Neuronal stem cell (in vitro differentiated cells): ENCODE measurements around the gene BDNF.

ENCODE experiments used
- DNase-seq: peaks from one replicate; pipeline ENCODE4 v3.0.0-alpha.2; 2013; ENCODE audit warnings: low spot score
- H2AFZ ChIP-seq: one replicate; pipeline ENCODE4 v1.6.1; 2013; ENCODE audit warnings: mild to moderate bottlenecking, low read length, inconsistent platforms
- H2AK5ac ChIP-seq: 2 replicates; pipeline ENCODE4 v1.6.1; 2013; ENCODE audit warnings: low read depth, mild to moderate bottlenecking, inconsistent platforms, low read length, moderate library complexity, mixed read lengths
- H2BK120ac ChIP-seq: 2 replicates; pipeline ENCODE4 v1.6.1; 2013; ENCODE audit warnings: low read depth, mild to moderate bottlenecking, inconsistent platforms, low read length, moderate library complexity, mixed read lengths
- H2BK12ac ChIP-seq: one replicate; pipeline ENCODE4 v1.6.1; 2013; ENCODE audit warnings: low read length, inconsistent platforms
- H2BK15ac ChIP-seq: 2 replicates; pipeline ENCODE4 v1.6.1; 2013; ENCODE audit warnings: mild to moderate bottlenecking, low read length, inconsistent platforms, mixed read lengths
- H2BK5ac ChIP-seq: one replicate; pipeline ENCODE4 v1.6.1; 2013; ENCODE audit warnings: inconsistent platforms, mild to moderate bottlenecking, low read length, moderate library complexity
- H3K14ac ChIP-seq: one replicate; pipeline ENCODE4 v1.6.1; 2013; ENCODE audit warnings: low read length, inconsistent platforms
- H3K18ac ChIP-seq: 2 replicates; pipeline ENCODE4 v1.6.1; 2013; ENCODE audit warnings: low read length, inconsistent platforms
- H3K23ac ChIP-seq: 2 replicates; pipeline ENCODE4 v1.6.1; 2013; ENCODE audit warnings: low read depth, mild to moderate bottlenecking, mixed read lengths, low read length, inconsistent platforms; ENCODE audit not compliant: poor library complexity
- H3K27ac ChIP-seq: replicated peaks from 3 replicates; pipeline ENCODE4 v1.5.1; 2013; ENCODE audit warnings: low read length, inconsistent platforms
- H3K27me3 ChIP-seq, 3 experiments: 2 replicates each; pipeline ENCODE4 v1.6.1; 2013; ENCODE audit warnings: low read length in 3 of 3, mild to moderate bottlenecking in 2 of 3, inconsistent platforms in 1 of 3, low read depth in 1 of 3, mixed read lengths in 1 of 3, moderate library complexity in 1 of 3; ENCODE audit not compliant: control insufficient read depth in 3 of 3, insufficient read depth in 3 of 3
- H3K36me3 ChIP-seq, 2 donors: replicated peaks in 1 of 2; 2 replicates each; pipeline ENCODE4 v1.6.1; 2013; ENCODE audit warnings: low read length in 2 of 2; ENCODE audit not compliant: control insufficient read depth in 2 of 2, insufficient read depth in 2 of 2
- H3K4ac ChIP-seq: 2 replicates; pipeline ENCODE4 v1.6.1; 2013; ENCODE audit warnings: inconsistent platforms, mild to moderate bottlenecking, low read length, moderate library complexity
- H3K4me1 ChIP-seq, 2 donors: 1 replicate in 1 of 2; 2 replicates in 1 of 2; pipeline ENCODE4 v1.6.1; 2013; ENCODE audit warnings: low read length in 2 of 2, low read depth in 1 of 2; ENCODE audit not compliant: control insufficient read depth in 2 of 2, insufficient read depth in 1 of 2
- H3K4me2 ChIP-seq: one replicate; pipeline ENCODE4 v1.6.1; 2013; ENCODE audit warnings: mild to moderate bottlenecking, low read length, inconsistent platforms; ENCODE audit not compliant: insufficient read depth, poor library complexity, severe bottlenecking
- H3K4me3 ChIP-seq, 2 donors: 2 replicates each; pipeline ENCODE4 v1.5.1; 2013; ENCODE audit warnings: low read length in 2 of 2, mild to moderate bottlenecking in 2 of 2, inconsistent platforms in 1 of 2, moderate library complexity in 1 of 2
- H3K79me1 ChIP-seq: one replicate; pipeline ENCODE4 v1.6.1; 2013; ENCODE audit warnings: low read depth, mild to moderate bottlenecking, inconsistent platforms, low read length, moderate library complexity
- H3K9ac ChIP-seq: one replicate; pipeline ENCODE4 v1.6.1; 2013; ENCODE audit warnings: mild to moderate bottlenecking, low read depth, low read length, inconsistent platforms; ENCODE audit not compliant: poor library complexity
- H3K9me3 ChIP-seq, 2 donors: replicated peaks in 1 of 2; 2 replicates each; pipeline versions ENCODE3 to v1.6.1; 2013; ENCODE audit warnings: low read length in 2 of 2, mild to moderate bottlenecking in 2 of 2, inconsistent platforms in 1 of 2, low read depth in 1 of 2, mixed read lengths in 1 of 2, moderate library complexity in 1 of 2; ENCODE audit not compliant: control insufficient read depth in 2 of 2, insufficient read depth in 1 of 2
- H4K8ac ChIP-seq: one replicate; pipeline ENCODE4 v1.6.1; 2013; ENCODE audit warnings: low read depth, mild to moderate bottlenecking, inconsistent platforms, low read length, moderate library complexity
- H4K91ac ChIP-seq: one replicate; pipeline ENCODE4 v1.6.1; 2013; ENCODE audit warnings: low read length, low read depth, mild to moderate bottlenecking, inconsistent platforms; ENCODE audit not compliant: poor library complexity
- WGBS, 2 donors: extraction: QIAGEN DNeasy Blood & Tissue Kit; methylation state at CpG; one replicate each; pipeline ENCODE4 v1.1.7; 2013; ENCODE audit warnings: missing lambda C conversion rate in 2 of 2, mixed read lengths in 1 of 2; ENCODE audit not compliant: insufficient read length in 2 of 2, insufficient replicate concordance in 1 of 2; ENCODE audit errors: extremely low coverage in 2 of 2; 5-methylcytosine and 5-hydroxymethylcytosine counted together

BDNF gene

GRCh38 chr11:27692781-27693180 is 7.5 kb downstream of the BDNF start:
- Histone ChIP-seq H2BK12ac (no peak overlapping the region), H3K79me1 (no peaks in the 10 kb centered on the region), H3K36me3 (no peaks in the 10 kb centered on the region), H3K4me2 (no peak overlapping the region), H3K14ac (no peak overlapping the region), H3K27ac (no peak overlapping the region), H3K23ac (no peak overlapping the region), H2AFZ (no peak overlapping the region), H2BK5ac (no peak overlapping the region), H2BK15ac (no peak overlapping the region), H3K9ac (no peak overlapping the region), H2BK120ac (no peak overlapping the region), H3K4ac (no peak overlapping the region), H2AK5ac (no peak overlapping the region), H3K27me3 (peaks cover 0 to 7% (median 0%) of the 10 kb centered on the region in 3 experiments), H3K18ac (no peak overlapping the region), H3K4me1 (peaks cover 0 to 2% of the 10 kb centered on the region in 2 donors), H3K9me3 (peaks cover 0 to 2% of the 10 kb centered on the region in 2 donors), H3K4me3 (no peak overlapping the region), H4K8ac (no peak overlapping the region), H4K91ac (no peak overlapping the region)
- DNase-seq = no peak
- no CpG with 5 or more reads among the region's 2 CpGs for WGBS, 2 donors

DNA sequence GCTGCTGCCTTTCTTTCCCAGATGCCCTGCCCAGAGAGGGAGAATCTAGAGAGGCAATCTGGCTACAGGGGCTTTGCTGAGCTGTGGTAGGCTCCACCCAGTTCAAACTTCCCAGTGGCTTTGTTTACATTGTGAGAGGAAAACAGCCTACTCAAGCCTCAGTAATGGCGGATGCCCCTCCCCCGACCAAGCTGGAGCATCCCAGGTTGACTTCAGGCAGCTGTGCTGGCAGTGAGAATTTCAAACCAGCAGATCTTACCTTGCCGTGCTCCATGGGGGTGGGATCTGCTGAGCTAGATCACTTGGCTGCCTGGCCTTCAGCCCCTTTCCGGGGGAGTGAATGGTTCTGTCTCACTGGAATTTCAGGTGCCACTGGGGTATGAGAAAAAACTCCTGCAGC is 12.2 kb downstream of the BDNF start:
- no CpG with 5 or more reads among the region's 4 CpGs for whole genome bisulfite sequencing, 2 donors
- no peak overlapping the region for H3K23ac ChIP-seq

GRCh38 chr11:27681664-27682063 is 18.6 kb downstream of the BDNF start:
- no peak overlapping the region for H3K4me3 ChIP-seq
- no peak overlapping the region for H3K23ac ChIP-seq
- H3K4me2 ChIP-seq = no peak overlapping the region
- no peak overlapping the region for H4K8ac ChIP-seq
- H3K18ac ChIP-seq = no peak overlapping the region
- H3K27me3 ChIP-seq = no peaks in the 10 kb centered on the region
- H2BK120ac ChIP-seq = no peak overlapping the region
- H3K9me3 ChIP-seq = no peaks in the 10 kb centered on the region
- WGBS, 2 donors = no CpG with 5 or more reads among the region's 1 CpG
- no peaks in the 10 kb centered on the region for H3K4me1 ChIP-seq
- no peak for DNase-seq
- H3K27ac ChIP-seq = no peak overlapping the region
- H3K79me1 ChIP-seq = no peaks in the 10 kb centered on the region
- no peak overlapping the region for H2AK5ac ChIP-seq
- no peak overlapping the region for H3K14ac ChIP-seq
- no peak overlapping the region for H4K91ac ChIP-seq
- no peak overlapping the region for H2BK5ac ChIP-seq
- no peak overlapping the region for H2BK15ac ChIP-seq
- no peak overlapping the region for H2BK12ac ChIP-seq
- no peak overlapping the region for H3K9ac ChIP-seq
- no peak overlapping the region for H2AFZ ChIP-seq
- no peaks in the 10 kb centered on the region for H3K36me3 ChIP-seq
- no peak overlapping the region for H3K4ac ChIP-seq

More for the DNA sequence above, 12.2 kb downstream of the BDNF start:
- Histone ChIP-seq H3K4ac (no peak overlapping the region), H2AFZ (peak overlapping the region; percentile 67), H4K91ac (no peak overlapping the region), H3K4me1 (peaks cover 0 to 2% of the 10 kb centered on the region in 2 donors), H3K27ac (no peak overlapping the region), H3K9ac (no peak overlapping the region), H3K18ac (no peak overlapping the region), H3K14ac (no peak overlapping the region), H3K36me3 (no peaks in the 10 kb centered on the region), H2BK15ac (no peak overlapping the region), H2BK120ac (no peak overlapping the region), H3K9me3 (peaks cover 0 to 2% of the 10 kb centered on the region in 2 donors), H4K8ac (no peak overlapping the region), H2AK5ac (peak overlapping the region; percentile 24), H3K4me2 (no peak overlapping the region), H3K4me3 (no peak overlapping the region), H3K79me1 (no peaks in the 10 kb centered on the region), H3K27me3 (no peaks in the 10 kb centered on the region), H2BK12ac (no peak overlapping the region), H2BK5ac (no peak overlapping the region)
- no peak for DNase-seq

DNA sequence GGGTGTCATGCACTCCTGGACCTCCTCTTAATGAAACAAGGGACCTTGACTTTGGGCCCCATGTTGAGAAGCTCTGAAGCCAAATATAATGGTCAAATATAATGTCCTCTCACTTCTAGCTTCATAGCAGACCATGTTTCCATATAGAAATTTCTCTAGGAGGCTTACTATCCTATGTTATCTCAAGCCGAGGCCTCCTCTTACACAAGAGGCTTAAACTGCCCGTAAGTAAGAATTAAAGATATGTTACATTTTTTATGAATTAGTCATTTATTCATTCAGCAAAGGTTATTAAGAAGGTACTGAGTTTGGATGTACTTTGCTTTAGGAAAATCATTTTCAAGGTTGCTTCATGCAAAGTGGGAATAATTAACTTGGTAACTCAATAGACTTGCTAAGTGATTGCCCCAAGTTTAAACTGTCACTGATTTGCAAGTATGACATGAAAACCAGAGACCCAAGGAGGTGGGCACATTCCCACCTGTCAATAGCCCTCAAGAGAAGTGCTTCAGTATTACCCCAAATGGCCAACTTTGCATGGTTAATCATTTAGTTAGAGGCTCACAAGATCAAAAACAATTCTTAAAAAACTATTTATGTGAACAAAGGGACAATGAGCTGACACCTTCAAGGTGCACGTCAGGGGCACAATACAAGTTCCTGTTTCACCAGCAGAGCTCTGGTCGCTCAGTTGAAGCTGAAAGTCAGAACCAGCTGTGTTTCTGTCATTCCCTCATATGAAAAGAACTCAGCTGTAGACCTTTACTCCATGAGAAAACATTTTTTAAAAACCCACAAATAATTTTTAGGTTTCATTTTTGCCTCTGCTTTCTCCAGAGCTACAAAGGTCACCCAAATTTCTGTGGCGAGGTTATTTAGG is 20.9 kb downstream of the BDNF start:
- Histone ChIP-seq H2AK5ac (no peak overlapping the region), H3K27me3 (no peaks in the 10 kb centered on the region), H3K14ac (no peak overlapping the region), H2AFZ (no peak overlapping the region), H3K9me3 (no peaks in the 10 kb centered on the region), H4K91ac (no peak overlapping the region), H2BK15ac (no peak overlapping the region), H2BK5ac (no peak overlapping the region), H2BK120ac (no peak overlapping the region), H3K79me1 (no peaks in the 10 kb centered on the region), H3K36me3 (no peaks in the 10 kb centered on the region), H3K27ac (no peak overlapping the region), H3K23ac (no peak overlapping the region), H3K4ac (no peak overlapping the region), H3K4me2 (no peak overlapping the region), H4K8ac (no peak overlapping the region), H3K4me1 (no peaks in the 10 kb centered on the region), H3K4me3 (no peak overlapping the region), H2BK12ac (no peak overlapping the region), H3K18ac (no peak overlapping the region), H3K9ac (no peak overlapping the region)
- WGBS, 2 donors = no CpG with 5 or more reads among the region's 5 CpGs
- DNase-seq = no peak
